ENCODE data around the gene PNPLA6. TPM values are rescaled to one million over a fixed set of nuclear protein-coding genes. Genes with fewer than 3 reads are reported as not detected.

The PNPLA6 gene
- total RNA-seq, 1 donor from 2014 or later = 52.7 TPM

GRCh38 chr19:7606289-7606688, 70.8 kb downstream of the PNPLA6 start:
- H3K4me3 ChIP-seq (ENCODE audit: low read length in 3 of 3) = no peak overlapping the region
- peaks cover 14 to 15% (median 14%) of the 10 kb centered on the region in 3 donors for H3K27me3 ChIP-seq (ENCODE audit: control insufficient read depth in 3 of 3, insufficient read depth in 3 of 3, low read length in 3 of 3)
- no peaks in the 10 kb centered on the region for H3K36me3 ChIP-seq (ENCODE audit: control insufficient read depth in 3 of 3, insufficient read depth in 3 of 3, low read length in 3 of 3)
- no peak overlapping the region for H3K9ac ChIP-seq (ENCODE audit: low read depth in 1 of 3, low read length in 3 of 3)
- no peaks in the 10 kb centered on the region for H3K9me3 ChIP-seq (ENCODE audit: control insufficient read depth in 3 of 3, low read length in 3 of 3)
- H3K27ac ChIP-seq (ENCODE audit: low read depth, low read length) = no peak overlapping the region
- no peaks in the 10 kb centered on the region for H3K4me1 ChIP-seq (ENCODE audit: control insufficient read depth in 3 of 3, insufficient read depth in 3 of 3, low read length in 3 of 3)

- no peak overlapping the region for H3K9ac ChIP-seq (ENCODE audit: low read depth in 1 of 3, low read length in 3 of 3)
- H3K4me1 ChIP-seq (ENCODE audit: control insufficient read depth in 3 of 3, insufficient read depth in 3 of 3, low read length in 3 of 3) = no peaks in the 10 kb centered on the region
- no peaks in the 10 kb centered on the region for H3K36me3 ChIP-seq (ENCODE audit: control insufficient read depth in 3 of 3, insufficient read depth in 3 of 3, low read length in 3 of 3)
- H3K27ac ChIP-seq (ENCODE audit: low read depth, low read length) = no peak overlapping the region
- no peak overlapping the region for H3K4me3 ChIP-seq (ENCODE audit: low read length in 3 of 3)
- H3K9me3 ChIP-seq (ENCODE audit: control insufficient read depth in 3 of 3, low read length in 3 of 3) = no peaks in the 10 kb centered on the region
- peaks cover 10 to 14% (median 11%) of the 10 kb centered on the region in 3 donors for H3K27me3 ChIP-seq (ENCODE audit: control insufficient read depth in 3 of 3, insufficient read depth in 3 of 3, low read length in 3 of 3)
Measured at GRCh38 chr19:7607212-7607873, 71.8 kb downstream of the PNPLA6 start.

- no peaks in the 10 kb centered on the region for H3K9me3 ChIP-seq (ENCODE audit: control insufficient read depth in 3 of 3, low read length in 3 of 3)
- H3K27ac ChIP-seq (ENCODE audit: low read depth, low read length) = no peak overlapping the region
- H3K4me1 ChIP-seq (ENCODE audit: control insufficient read depth in 3 of 3, insufficient read depth in 3 of 3, low read length in 3 of 3) = no peaks in the 10 kb centered on the region
- no peaks in the 10 kb centered on the region for H3K36me3 ChIP-seq (ENCODE audit: control insufficient read depth in 3 of 3, insufficient read depth in 3 of 3, low read length in 3 of 3)
- no peak overlapping the region for H3K4me3 ChIP-seq (ENCODE audit: low read length in 3 of 3)
- no peak overlapping the region for H3K9ac ChIP-seq (ENCODE audit: low read depth in 1 of 3, low read length in 3 of 3)
- H3K27me3 ChIP-seq (ENCODE audit: control insufficient read depth in 3 of 3, insufficient read depth in 3 of 3, low read length in 3 of 3) = peaks cover 10 to 14% (median 11%) of the 10 kb centered on the region in 3 donors
Measured at GRCh38 chr19:7607874-7608560, 72.5 kb downstream of the PNPLA6 start.

DNA sequence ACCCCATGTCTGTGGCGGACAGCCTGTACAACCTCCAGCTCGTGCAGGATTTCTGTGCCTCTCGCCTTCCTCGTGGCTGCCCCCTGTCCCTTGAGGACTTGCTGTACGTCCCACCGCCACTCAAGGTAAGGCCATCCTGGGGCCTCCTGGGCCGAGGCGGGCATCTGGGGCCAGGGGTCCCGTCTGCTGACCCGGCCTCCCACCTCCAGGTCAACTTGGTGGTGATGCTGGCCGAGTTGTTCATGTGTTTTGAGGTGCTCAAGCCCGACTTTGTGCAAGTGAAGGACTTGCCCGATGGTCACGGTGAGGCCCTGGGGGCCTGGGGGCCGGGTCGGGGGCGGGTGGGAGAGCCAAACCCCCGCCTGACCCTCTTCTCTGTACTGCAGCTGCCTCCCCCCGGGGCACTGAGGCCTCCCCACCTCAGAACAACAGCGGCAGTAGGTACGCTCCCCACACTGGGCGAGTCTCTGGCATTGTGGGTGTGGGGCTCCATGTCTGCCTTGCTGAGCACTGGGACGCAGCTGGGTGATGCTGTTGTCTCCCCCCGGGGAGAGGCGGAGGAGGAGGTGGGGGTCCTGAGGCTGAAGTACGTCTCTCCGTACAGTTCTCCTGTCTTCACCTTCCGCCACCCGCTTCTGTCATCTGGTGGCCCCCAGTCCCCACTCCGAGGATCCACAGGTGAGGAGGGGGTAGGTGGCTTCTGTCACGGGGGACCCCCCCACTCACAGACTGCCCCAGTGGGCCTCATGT, 75.1 kb downstream of the PNPLA6 start:
- H3K27ac ChIP-seq (ENCODE audit: low read depth, low read length) = no peak overlapping the region
- no peaks in the 10 kb centered on the region for H3K36me3 ChIP-seq (ENCODE audit: control insufficient read depth in 3 of 3, insufficient read depth in 3 of 3, low read length in 3 of 3)
- H3K9ac ChIP-seq (ENCODE audit: low read depth in 1 of 3, low read length in 3 of 3) = no peak overlapping the region
- H3K27me3 ChIP-seq (ENCODE audit: control insufficient read depth in 3 of 3, insufficient read depth in 3 of 3, low read length in 3 of 3) = peaks cover 0 to 5% (median 0%) of the 10 kb centered on the region in 3 donors
- no peak overlapping the region for H3K4me3 ChIP-seq (ENCODE audit: low read length in 3 of 3)
- H3K9me3 ChIP-seq (ENCODE audit: control insufficient read depth in 3 of 3, low read length in 3 of 3) = no peaks in the 10 kb centered on the region
- H3K4me1 ChIP-seq (ENCODE audit: control insufficient read depth in 3 of 3, insufficient read depth in 3 of 3, low read length in 3 of 3) = no peaks in the 10 kb centered on the region

Small RNA genes lying within 50 kb of the gene (small RNA-seq; reads per million reads assigned to genes)
- gene AC008878.2 = not detected

Other genes with a start within 250 kb of the PNPLA6 start
- gene INSR, start 241.3 kb upstream of the PNPLA6 start, total RNA-seq = 38.6 TPM
- 12.0 TPM for gene ARHGEF18, start 186.8 kb upstream of the PNPLA6 start, total RNA-seq
- gene PEX11G, start 46.7 kb upstream of the PNPLA6 start, total RNA-seq = 3.1 TPM
- 14.6 TPM for gene ZNF358, start 19.6 kb upstream of the PNPLA6 start, total RNA-seq
- 5.2 TPM for gene MCOLN1, start 13.1 kb upstream of the PNPLA6 start, total RNA-seq
- not detected for gene CAMSAP3, start 60.1 kb downstream of the PNPLA6 start, total RNA-seq
- gene XAB2, start 93.8 kb downstream of the PNPLA6 start, total RNA-seq = 20.4 TPM
- gene PET100, start 94.1 kb downstream of the PNPLA6 start, total RNA-seq = 44.9 TPM
- not detected for gene PCP2, start 98.0 kb downstream of the PNPLA6 start, total RNA-seq
- 2.6 TPM for gene STXBP2, start 101.4 kb downstream of the PNPLA6 start, total RNA-seq
- 3.7 TPM for gene RETN, start 133.3 kb downstream of the PNPLA6 start, total RNA-seq
- not detected for gene MCEMP1, start 141.4 kb downstream of the PNPLA6 start, total RNA-seq
- 9.4 TPM for gene TRAPPC5, start 145.1 kb downstream of the PNPLA6 start, total RNA-seq
- under 0.01 TPM for gene FCER2, start 166.4 kb downstream of the PNPLA6 start, total RNA-seq
- gene CLEC4G, start 196.4 kb downstream of the PNPLA6 start, total RNA-seq = 0.52 TPM
- gene CD209, start 211.8 kb downstream of the PNPLA6 start, total RNA-seq = 5.2 TPM
- not detected for gene CLEC4M, start 227.5 kb downstream of the PNPLA6 start, total RNA-seq

All from skeletal muscle tissue (tissue), 5 donors.